T-helper 1 cell (primary cell): ENCODE measurements around the gene NAV2.
"Not testable (repeated sequence)": the region's sequence is repeated elsewhere in the genome, so short reads cannot be mapped to it uniquely, and the experiment has no call there.

Experiments used
- DNase-seq, 5 donors: peaks; one replicate each; pipeline ENCODE4 v3.0.0-alpha.2; 2012 to 2020

Gene NAV2

GRCh38 chr11:19982774-19983495, 270.3 kb downstream of the NAV2 start:
- no peak for DNase-seq

GRCh38 chr11:19984048-19984742, 271.6 kb downstream of the NAV2 start:
- no peak for DNase-seq

GRCh38 chr11:19985111-19985510, 272.5 kb downstream of the NAV2 start:
- no peak for DNase-seq

GRCh38 chr11:19987331-19987801, 274.7 kb downstream of the NAV2 start:
- DNase-seq: no peak

- no peak for DNase-seq
These were observed 276.0 kb downstream of the NAV2 start for GRCh38 chr11:19988598-19988997.

- no peak for DNase-seq
These were observed 276.6 kb downstream of the NAV2 start for GRCh38 chr11:19989191-19989590.

GRCh38 chr11:19992162-19992561, 279.5 kb downstream of the NAV2 start:
- DNase-seq: no peak

GRCh38 chr11:19992998-19993397, 280.4 kb downstream of the NAV2 start:
- no peak for DNase-seq

- DNase-seq: no peak
These were observed 282.0 kb downstream of the NAV2 start for GRCh38 chr11:19994672-19995071.

- no peak for DNase-seq
These were observed 282.5 kb downstream of the NAV2 start for GRCh38 chr11:19995145-19995544.

GRCh38 chr11:19996571-19996970, 283.9 kb downstream of the NAV2 start:
- DNase-seq: no peak

GRCh38 chr11:20000022-20000350, 287.3 kb downstream of the NAV2 start:
- no peak for DNase-seq

GRCh38 chr11:20000351-20001134, 287.9 kb downstream of the NAV2 start:
- no peak for DNase-seq

- DNase-seq: no peak
These were observed 289.9 kb downstream of the NAV2 start for GRCh38 chr11:20002312-20003216.

- DNase-seq: no peak
These were observed 290.7 kb downstream of the NAV2 start for GRCh38 chr11:20003351-20003750.

- no peak for DNase-seq
These were observed 292.2 kb downstream of the NAV2 start for GRCh38 chr11:20004866-20005265.

- DNase-seq: no peak
These were observed 293.1 kb downstream of the NAV2 start for GRCh38 chr11:20005747-20006146.

- not testable (repeated sequence) for DNase-seq
These were observed 294.0 kb downstream of the NAV2 start for GRCh38 chr11:20006618-20007017.

- no peak for DNase-seq
These were observed 294.7 kb downstream of the NAV2 start for GRCh38 chr11:20007386-20007785.

GRCh38 chr11:20008190-20008870, 295.7 kb downstream of the NAV2 start:
- no peak for DNase-seq

GRCh38 chr11:20008871-20009644, 296.4 kb downstream of the NAV2 start:
- no peak for DNase-seq
